Naive thymus-derived CD8-positive, alpha-beta T cell (primary cell): ENCODE measurements around the gene DAO. TPM values are rescaled to one million over a fixed set of nuclear protein-coding genes. Genes with fewer than 3 reads are reported as not detected.

Experiments
- ATAC-seq, 2 donors: fragments of 150-1000 bp; cut with Tn5 transposase in 1 of 2; sonication (Bioruptor Pico), chemical (Tn5 transposase) in 1 of 2; 1 replicate in 1 of 2; 2 replicates in 1 of 2; pipeline ENCODE4 v1.10.0; 2021; ENCODE audit warnings: mild to moderate bottlenecking in 2 of 2, moderate library complexity in 2 of 2
- POLR2A ChIA-PET: fragments of 350-600 bp; sonication (Branson Sonifier 250); formaldehyde crosslinking; loops from one replicate; lab custom pipeline; 2021; ENCODE audit warnings: antibody characterized with exemption; lab: Charles Lee
- DNase-seq, 10 donors: peaks; one replicate each; pipeline versions ENCODE4 v3.0.0 to v3.0.0-alpha.2; 2020 to 2022
- H3K27ac Mint-ChIP-seq, 10 donors: one replicate each; pipeline ENCODE4 v1.8.0; 2020 to 2022; ENCODE audit warnings: mild to moderate bottlenecking in 10 of 10, mixed read lengths in 10 of 10, moderate library complexity in 4 of 10, inconsistent platforms in 1 of 10
- H3K27me3 Mint-ChIP-seq, 5 donors: one replicate each; pipeline ENCODE4 v1.8.0; 2021 to 2022; ENCODE audit warnings: mixed read lengths in 5 of 5
- H3K36me3 Mint-ChIP-seq, 3 donors: one replicate each; pipeline ENCODE4 v1.8.0; 2020 to 2022; ENCODE audit warnings: mixed read lengths in 3 of 3, mild to moderate bottlenecking in 2 of 3, inconsistent platforms in 1 of 3
- H3K4me1 Mint-ChIP-seq, 4 donors: one replicate each; pipeline ENCODE4 v1.8.0; 2021 to 2022; ENCODE audit warnings: mixed read lengths in 4 of 4
- H3K4me3 Mint-ChIP-seq, 10 donors: one replicate each; pipeline ENCODE4 v1.8.0; 2020 to 2022; ENCODE audit warnings: mild to moderate bottlenecking in 10 of 10, mixed read lengths in 10 of 10, moderate library complexity in 6 of 10, inconsistent platforms in 1 of 10
- H3K9me3 Mint-ChIP-seq, 9 donors: one replicate each; pipeline ENCODE4 v1.8.0; 2020 to 2022; ENCODE audit warnings: mixed read lengths in 9 of 9, mild to moderate bottlenecking in 3 of 9, inconsistent platforms in 1 of 9, moderate library complexity in 1 of 9
- microRNA-seq: library from miRNA; unstranded; fragments of <30 nt; microRNA quantifications from one replicate; pipeline ENCODE4 v1.2.0, GENCODE V29; 2022; ENCODE audit warnings: borderline microRNAs expressed
- polyA plus RNA-seq, 3 donors: library from polyadenylated mRNA; unstranded; fragments of 300-500 nt; fragmentation: Illumina TruSeq; gene quantifications; one replicate each; pipeline ENCODE4 v1.2.3, GENCODE V29; 2021
- total RNA-seq, 8 experiments: library from RNA in 2 of 8; stranded (reverse) in 2 of 8; gene quantifications; one replicate each; pipeline ENCODE4 v1.2.3 and lab custom pipeline; 2021 to 2026

The DAO gene
- total and polyA plus RNA-seq, 5 experiments from 2014 or later: not detected

GRCh38 chr12:108938247-108938924 is 58.5 kb downstream of the DAO start:
- no peak overlapping the region for H3K4me3 Mint-ChIP-seq
- no peaks in the 10 kb centered on the region for H3K9me3 Mint-ChIP-seq
- H3K4me1 Mint-ChIP-seq: peaks cover 0 to 9% (median 1%) of the 10 kb centered on the region in 4 donors
- ATAC-seq (no peak), DNase-seq (no peak)
- H3K27me3 Mint-ChIP-seq: peaks cover 0 to 10% (median 3%) of the 10 kb centered on the region in 5 donors
- H3K36me3 Mint-ChIP-seq: no peaks in the 10 kb centered on the region
- POLR2A ChIA-PET: no interaction called here
- no peak overlapping the region for H3K27ac Mint-ChIP-seq

- Mint-ChIP-seq H3K9me3 (no peaks in the 10 kb centered on the region), H3K27me3 (peaks cover 0 to 9% (median 3%) of the 10 kb centered on the region in 5 donors), H3K27ac (no peak overlapping the region), H3K4me3 (no peak overlapping the region), H3K36me3 (no peaks in the 10 kb centered on the region), H3K4me1 (peaks cover 0 to 9% (median 1%) of the 10 kb centered on the region in 4 donors)
- POLR2A ChIA-PET: no interaction called here
- DNase-seq (peak in 3 of 10 donors; percentile 15 to 28 (median 23)), ATAC-seq (peak; percentile 71 to 74)
These were observed 59.7 kb downstream of the DAO start for GRCh38 chr12:108939594-108939993.

DNA sequence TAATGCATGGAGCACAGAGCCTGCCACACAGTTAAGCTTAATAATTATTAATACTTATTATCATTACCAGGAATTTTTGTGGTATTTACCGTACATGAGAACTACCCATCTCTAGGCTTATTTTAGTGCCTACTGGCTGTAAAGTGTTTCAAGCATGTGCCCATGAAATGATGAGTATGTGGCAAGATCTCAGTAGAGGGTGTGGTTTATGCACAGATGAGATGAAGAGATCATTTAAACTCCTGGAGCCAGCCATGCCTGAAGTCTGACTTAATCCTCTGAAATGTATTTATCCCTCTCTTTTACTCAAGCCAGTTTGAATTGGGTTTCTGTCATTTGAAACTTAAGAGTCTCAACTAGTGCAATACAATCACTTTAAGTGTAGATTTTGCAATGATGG is 60.2 kb downstream of the DAO start:
- Mint-ChIP-seq H3K27me3 (peaks cover 0 to 9% (median 3%) of the 10 kb centered on the region in 5 donors), H3K36me3 (no peaks in the 10 kb centered on the region), H3K4me1 (peaks cover 0 to 9% (median 1%) of the 10 kb centered on the region in 4 donors), H3K9me3 (no peaks in the 10 kb centered on the region), H3K27ac (no peak overlapping the region), H3K4me3 (no peak overlapping the region)
- POLR2A ChIA-PET: no interaction called here
- DNase-seq (no peak), ATAC-seq (no peak)

DNA sequence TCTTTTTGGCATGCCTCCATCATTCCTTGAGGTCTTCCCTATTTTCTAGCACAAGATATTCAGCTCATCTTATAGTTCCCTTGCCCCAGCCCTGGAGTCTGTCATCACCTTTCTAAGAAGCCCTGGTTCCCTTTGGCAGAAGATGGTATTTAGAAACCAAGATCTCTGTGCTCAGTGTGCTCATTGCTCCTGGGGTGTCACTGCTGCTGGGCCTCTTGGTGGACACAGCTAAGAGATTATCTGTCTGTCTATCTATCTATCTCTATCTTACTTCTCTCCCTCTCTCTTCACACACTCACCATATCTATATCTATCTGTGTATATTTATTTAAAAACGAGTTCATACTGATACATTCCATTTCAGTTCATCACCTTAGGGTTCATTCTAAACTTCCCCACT is 67.2 kb downstream of the DAO start:
- H3K27ac Mint-ChIP-seq: no peak overlapping the region
- H3K27me3 Mint-ChIP-seq: peaks cover 0 to 9% (median 3%) of the 10 kb centered on the region in 5 donors
- no peak overlapping the region for H3K4me3 Mint-ChIP-seq
- DNase-seq: no peak
- POLR2A ChIA-PET: no interaction called here
- peaks cover 0 to 10% (median 7%) of the 10 kb centered on the region in 9 donors for H3K9me3 Mint-ChIP-seq
- peaks cover 0 to 12% (median 4%) of the 10 kb centered on the region in 4 donors for H3K4me1 Mint-ChIP-seq
- peaks cover 0 to 7% (median 0%) of the 10 kb centered on the region in 3 donors for H3K36me3 Mint-ChIP-seq
- ATAC-seq: no peak

GRCh38 chr12:108948367-108948766 is 68.5 kb downstream of the DAO start:
- no peak for ATAC-seq
- POLR2A ChIA-PET: no interaction called here
- H3K27me3 Mint-ChIP-seq: peaks cover 0 to 9% (median 5%) of the 10 kb centered on the region in 5 donors
- peaks cover 0 to 12% (median 4%) of the 10 kb centered on the region in 4 donors for H3K4me1 Mint-ChIP-seq
- DNase-seq: no peak
- H3K36me3 Mint-ChIP-seq: peaks cover 0 to 7% (median 0%) of the 10 kb centered on the region in 3 donors
- H3K9me3 Mint-ChIP-seq: peaks cover 0 to 10% (median 7%) of the 10 kb centered on the region in 9 donors
- H3K4me3 Mint-ChIP-seq: no peak overlapping the region
- H3K27ac Mint-ChIP-seq: no peak overlapping the region

DNA sequence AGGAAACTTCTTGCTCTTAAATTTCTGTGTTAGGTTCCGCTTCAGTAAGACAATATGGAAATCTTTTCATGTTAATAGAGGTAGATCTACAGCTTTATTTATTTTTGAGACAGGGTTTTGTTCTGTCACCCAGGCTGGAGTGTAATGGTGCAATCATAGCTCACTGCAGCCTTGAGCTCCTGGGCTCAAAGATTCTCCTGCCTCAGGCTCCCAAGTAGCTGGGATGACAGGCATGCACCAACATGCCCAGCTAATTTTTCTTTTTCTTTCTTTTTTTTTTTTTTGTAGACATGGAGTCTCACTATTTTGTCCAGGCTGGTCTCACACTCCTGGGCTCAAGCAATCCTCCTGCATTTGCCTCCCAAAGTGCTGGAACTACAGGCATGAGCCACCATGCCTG is 70.1 kb downstream of the DAO start:
- POLR2A ChIA-PET: no interaction called here
- Mint-ChIP-seq H3K9me3 (peaks cover 0 to 10% (median 7%) of the 10 kb centered on the region in 9 donors), H3K4me3 (no peak overlapping the region), H3K36me3 (peaks cover 0 to 7% (median 0%) of the 10 kb centered on the region in 3 donors), H3K27me3 (peaks cover 0 to 9% (median 6%) of the 10 kb centered on the region in 5 donors), H3K4me1 (peaks cover 0 to 12% (median 4%) of the 10 kb centered on the region in 4 donors), H3K27ac (no peak overlapping the region)
- DNase-seq: no peak
- ATAC-seq: no peak

Small RNA genes within 50 kb of the gene (microRNA-seq; reads per million reads assigned to microRNA genes)
- gene MIR619: not detected

Other genes with a start within 250 kb of the DAO start
- gene SELPLG, start 246.2 kb upstream of the DAO start, total RNA-seq: 100 to 1,000 TPM; 157 to 163 TPM
- gene SELPLG, start 246.2 kb upstream of the DAO start, polyA plus RNA-seq: 100 to 1,000 TPM; 453 to 720 (median 520) TPM
- gene CORO1C, start 148.6 kb upstream of the DAO start, total RNA-seq: 10 to 100 TPM in 1 of 2 experiments, 1 to 10 TPM in 1; 5.5 to 10.3 TPM
- gene CORO1C, start 148.6 kb upstream of the DAO start, polyA plus RNA-seq: 10 to 100 TPM in 1 of 3 donors, 1 to 10 TPM in 2; 5.0 to 13.1 (median 6.5) TPM
- 10 to 100 TPM; 29.6 to 30.1 TPM for gene SSH1, start 22.5 kb upstream of the DAO start, total RNA-seq
- 1 to 10 TPM; 3.9 to 9.0 (median 6.0) TPM for gene SSH1, start 22.5 kb upstream of the DAO start, polyA plus RNA-seq
- not detected for gene SVOP, start 141.0 kb downstream of the DAO start, total RNA-seq
- gene SVOP, start 141.0 kb downstream of the DAO start, polyA plus RNA-seq: not detected
- 10 to 100 TPM in 1 of 2 experiments, 1 to 10 TPM in 1; 9.8 to 12.1 TPM for gene USP30, start 172.5 kb downstream of the DAO start, total RNA-seq
- gene USP30, start 172.5 kb downstream of the DAO start, polyA plus RNA-seq: 10 to 100 TPM in 2 of 3 donors, 1 to 10 TPM in 1; 9.8 to 11.5 (median 10.2) TPM
- gene ALKBH2, start 213.4 kb downstream of the DAO start, total RNA-seq: 10 to 100 TPM; 20.8 to 23.2 TPM
- gene ALKBH2, start 213.4 kb downstream of the DAO start, polyA plus RNA-seq: 10 to 100 TPM; 11.5 to 22.5 (median 19.1) TPM
- 10 to 100 TPM; 13.6 to 15.0 TPM for gene UNG, start 217.5 kb downstream of the DAO start, total RNA-seq
- gene UNG, start 217.5 kb downstream of the DAO start, polyA plus RNA-seq: 10 to 100 TPM; 21.0 to 26.8 (median 24.0) TPM
- gene ACACB, start 236.5 kb downstream of the DAO start, total RNA-seq: 10 to 100 TPM; 40.4 to 43.3 TPM
- 1 to 10 TPM; 1.1 to 3.9 (median 2.9) TPM for gene ACACB, start 236.5 kb downstream of the DAO start, polyA plus RNA-seq